Mammary microvascular endothelial cell (primary cell): ENCODE measurements around the gene ODAM. TPM values are rescaled to one million over a fixed set of nuclear protein-coding genes. Genes with fewer than 3 reads are reported as not detected.

Experiments
- total RNA-seq: library from RNA; depleted of rRNA; stranded (reverse); fragments of >200 nt; gene quantifications from 2 replicates; pipeline ENCODE4 v1.2.3, GENCODE V29; 2015

ODAM gene, protein sequence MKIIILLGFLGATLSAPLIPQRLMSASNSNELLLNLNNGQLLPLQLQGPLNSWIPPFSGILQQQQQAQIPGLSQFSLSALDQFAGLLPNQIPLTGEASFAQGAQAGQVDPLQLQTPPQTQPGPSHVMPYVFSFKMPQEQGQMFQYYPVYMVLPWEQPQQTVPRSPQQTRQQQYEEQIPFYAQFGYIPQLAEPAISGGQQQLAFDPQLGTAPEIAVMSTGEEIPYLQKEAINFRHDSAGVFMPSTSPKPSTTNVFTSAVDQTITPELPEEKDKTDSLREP
- not detected in 2 replicates for total RNA-seq

DNA sequence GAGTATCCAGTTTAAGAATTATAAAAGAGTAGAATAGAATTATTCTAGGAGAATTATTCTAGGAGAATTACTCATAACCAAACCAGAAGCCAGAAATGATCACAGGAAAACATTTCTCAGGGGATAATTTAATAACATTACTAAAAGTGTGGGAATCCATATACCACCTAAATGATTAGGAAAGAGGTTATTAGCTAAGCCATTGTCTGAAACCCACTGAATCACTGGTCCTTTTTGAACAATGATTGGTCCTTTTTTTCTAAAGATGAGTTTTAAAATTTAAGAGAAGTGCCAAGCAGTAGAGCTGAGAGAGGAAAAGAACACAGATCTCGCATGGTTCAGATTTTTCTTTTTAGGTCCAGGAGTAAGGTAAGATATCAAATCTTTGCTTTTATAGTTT lies at the start of gene ODAM:
TSS of gene ODAM (plus strand) at position 301 of the 400 bp plus-strand sequence. CDS start 819 bp downstream, outside the sequence.

DNA sequence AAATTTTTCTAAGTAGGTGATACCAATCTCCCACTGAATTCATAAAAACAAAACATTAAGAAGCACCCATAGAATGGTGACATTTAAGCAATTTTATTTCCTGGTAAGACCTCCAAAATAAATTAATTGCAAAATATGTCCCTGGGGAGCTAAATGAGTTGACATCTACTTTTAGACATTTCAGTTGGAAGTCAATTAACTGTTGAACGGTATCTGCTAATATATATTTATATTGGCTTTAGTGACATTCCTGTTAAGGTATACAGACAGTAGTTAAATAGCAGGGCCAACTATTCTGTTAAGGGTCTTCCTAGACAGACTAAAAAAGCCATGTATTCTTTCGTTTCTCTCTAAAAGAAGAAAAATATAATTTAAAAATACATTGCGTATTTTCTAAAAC lies 41.6 kb upstream of the ODAM start, which contains the start of gene PRR27:
TSS of gene PRR27 (plus strand) at position 301 of the 400 bp plus-strand sequence. CDS start 139 bp downstream, outside the sequence.

DNA sequence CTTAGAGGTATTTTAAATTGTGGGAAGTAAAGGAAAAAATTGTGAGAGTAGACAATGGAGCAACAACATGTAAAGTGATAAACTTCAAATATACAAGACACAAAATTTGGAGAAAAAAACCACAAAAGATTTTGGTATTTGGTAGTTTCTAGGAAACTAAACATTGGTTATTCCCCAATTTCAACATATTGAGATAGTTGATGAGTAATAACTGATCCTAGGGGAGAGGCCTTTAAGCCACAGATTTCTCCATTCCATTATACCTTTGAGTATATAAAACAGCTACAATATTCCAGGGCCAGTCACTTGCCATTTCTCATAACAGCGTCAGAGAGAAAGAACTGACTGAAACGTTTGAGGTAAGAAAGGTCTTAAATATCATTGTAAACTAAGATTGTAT lies 30.3 kb downstream of the ODAM start, which contains the start of gene FDCSP:
TSS of gene FDCSP (plus strand) at position 301 of the 400 bp plus-strand sequence. CDS start 5,071 bp downstream, outside the sequence.

GRCh38 chr4:70242297-70242696 lies 46.8 kb downstream of the ODAM start, which contains the start of gene CSN3:
Gene CSN3 (plus strand): TSS chr4:70242597. CDS start chr4:70244820, 2,223 bp downstream.

Other genes starting within 250 kb of the ODAM start
- gene CSN2, start 230.0 kb upstream of the ODAM start, total RNA-seq, result not detected in 2 replicates
- not detected in 2 replicates for gene STATH, start 199.8 kb upstream of the ODAM start, total RNA-seq
- not detected in 2 replicates for gene HTN3, start 167.3 kb upstream of the ODAM start, total RNA-seq
- gene HTN1, start 145.3 kb upstream of the ODAM start, total RNA-seq, result 1.1 and 6.1 TPM in 2 replicates
- not detected in 2 replicates for gene PRR27, start 41.5 kb upstream of the ODAM start, total RNA-seq
- gene FDCSP, start 30.4 kb downstream of the ODAM start, total RNA-seq, result not detected in 2 replicates
- not detected in 2 replicates for gene CSN3, start 46.9 kb downstream of the ODAM start, total RNA-seq
- gene CABS1, start 139.3 kb downstream of the ODAM start, total RNA-seq, result not detected in 2 replicates
- not detected in 2 replicates for gene SMR3A, start 165.0 kb downstream of the ODAM start, total RNA-seq
- gene SMR3B, start 187.4 kb downstream of the ODAM start, total RNA-seq, result not detected in 2 replicates
- not detected in 2 replicates for gene OPRPN, start 202.2 kb downstream of the ODAM start, total RNA-seq